Measurements from ENCODE around the gene VIT.

DNA sequence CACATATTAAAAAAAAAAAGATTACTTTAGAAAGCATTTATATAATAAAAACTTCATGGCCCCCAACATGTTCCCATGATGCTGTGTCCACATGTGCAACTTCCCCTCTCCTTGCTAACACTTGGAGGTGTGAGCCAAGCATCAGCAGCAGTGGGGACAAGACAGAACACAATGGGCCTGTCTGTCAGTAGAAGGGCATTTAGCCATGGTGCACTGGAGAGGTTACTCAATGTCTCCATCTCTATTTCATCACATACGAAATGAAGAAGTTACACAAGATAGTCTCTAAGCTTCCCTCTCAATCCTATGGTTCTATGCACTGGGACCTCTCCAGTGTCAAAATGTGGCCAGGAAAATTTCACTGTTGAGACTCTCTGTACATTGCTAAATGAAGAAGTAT is 2.5 kb downstream of the VIT start:
- TF ChIP-seq, protein P1, sequence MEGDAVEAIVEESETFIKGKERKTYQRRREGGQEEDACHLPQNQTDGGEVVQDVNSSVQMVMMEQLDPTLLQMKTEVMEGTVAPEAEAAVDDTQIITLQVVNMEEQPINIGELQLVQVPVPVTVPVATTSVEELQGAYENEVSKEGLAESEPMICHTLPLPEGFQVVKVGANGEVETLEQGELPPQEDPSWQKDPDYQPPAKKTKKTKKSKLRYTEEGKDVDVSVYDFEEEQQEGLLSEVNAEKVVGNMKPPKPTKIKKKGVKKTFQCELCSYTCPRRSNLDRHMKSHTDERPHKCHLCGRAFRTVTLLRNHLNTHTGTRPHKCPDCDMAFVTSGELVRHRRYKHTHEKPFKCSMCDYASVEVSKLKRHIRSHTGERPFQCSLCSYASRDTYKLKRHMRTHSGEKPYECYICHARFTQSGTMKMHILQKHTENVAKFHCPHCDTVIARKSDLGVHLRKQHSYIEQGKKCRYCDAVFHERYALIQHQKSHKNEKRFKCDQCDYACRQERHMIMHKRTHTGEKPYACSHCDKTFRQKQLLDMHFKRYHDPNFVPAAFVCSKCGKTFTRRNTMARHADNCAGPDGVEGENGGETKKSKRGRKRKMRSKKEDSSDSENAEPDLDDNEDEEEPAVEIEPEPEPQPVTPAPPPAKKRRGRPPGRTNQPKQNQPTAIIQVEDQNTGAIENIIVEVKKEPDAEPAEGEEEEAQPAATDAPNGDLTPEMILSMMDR (conservative IDR thresholded peaks at IDR 0.05; ENCODE audit: low read length), result no peak
- no peak for TF ChIP-seq EZH2phosphoT487 (IDR thresholded peaks at IDR 0.05; ENCODE audit: borderline replicate concordance)

Measured in Loucy (cell line).